NAMALWA (cell line): Measurements from ENCODE around the gene GLI1.
"Not testable (repeated sequence)": the region's sequence is repeated elsewhere in the genome, so short reads cannot be mapped to it uniquely, and the experiment has no call there.

ENCODE experiments used
- DNase-seq: peaks from one replicate; pipeline ENCODE4 v3.0.0-alpha.2; 2015; ENCODE audit warnings: low spot score

GLI1 gene

GRCh38 chr12:57476162-57476992 lies 16.8 kb downstream of the GLI1 start:
- no peak for DNase-seq

DNA sequence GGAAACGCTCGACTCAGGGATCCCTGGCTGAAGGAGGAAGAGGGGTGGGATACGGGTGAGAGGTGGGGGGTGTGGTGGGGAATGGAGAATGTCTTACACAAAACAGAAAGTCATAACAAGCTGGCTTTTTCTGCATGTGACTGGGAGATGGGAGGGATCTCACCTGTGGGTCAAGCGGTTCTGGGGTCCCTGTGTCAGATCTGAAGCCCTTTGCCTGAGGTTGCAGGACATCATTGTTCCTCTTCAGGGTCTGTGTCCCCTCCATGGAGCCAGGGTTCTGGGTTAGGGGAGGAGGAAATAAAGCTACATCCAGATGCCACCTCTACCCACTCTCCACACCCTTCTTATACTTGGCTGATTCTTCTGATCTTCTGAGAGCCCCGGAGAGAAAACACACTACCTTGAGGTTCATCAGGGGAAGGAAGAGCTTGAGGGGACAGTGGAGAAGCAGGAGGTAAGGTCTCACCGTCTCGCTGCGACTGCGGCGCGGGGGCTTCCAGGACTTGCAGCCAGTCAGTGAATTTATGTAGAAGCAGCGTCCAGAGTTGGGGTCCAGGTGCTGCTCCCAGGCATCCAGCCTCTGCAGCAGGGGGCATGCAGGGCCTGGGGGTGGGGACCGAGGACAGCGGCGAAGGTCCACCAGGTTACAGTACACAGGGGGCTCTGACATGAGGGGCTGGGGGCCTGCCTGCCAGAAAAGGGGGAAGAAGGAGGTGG lies 17.6 kb downstream of the GLI1 start:
- DNase-seq: peak; percentile 50

DNA sequence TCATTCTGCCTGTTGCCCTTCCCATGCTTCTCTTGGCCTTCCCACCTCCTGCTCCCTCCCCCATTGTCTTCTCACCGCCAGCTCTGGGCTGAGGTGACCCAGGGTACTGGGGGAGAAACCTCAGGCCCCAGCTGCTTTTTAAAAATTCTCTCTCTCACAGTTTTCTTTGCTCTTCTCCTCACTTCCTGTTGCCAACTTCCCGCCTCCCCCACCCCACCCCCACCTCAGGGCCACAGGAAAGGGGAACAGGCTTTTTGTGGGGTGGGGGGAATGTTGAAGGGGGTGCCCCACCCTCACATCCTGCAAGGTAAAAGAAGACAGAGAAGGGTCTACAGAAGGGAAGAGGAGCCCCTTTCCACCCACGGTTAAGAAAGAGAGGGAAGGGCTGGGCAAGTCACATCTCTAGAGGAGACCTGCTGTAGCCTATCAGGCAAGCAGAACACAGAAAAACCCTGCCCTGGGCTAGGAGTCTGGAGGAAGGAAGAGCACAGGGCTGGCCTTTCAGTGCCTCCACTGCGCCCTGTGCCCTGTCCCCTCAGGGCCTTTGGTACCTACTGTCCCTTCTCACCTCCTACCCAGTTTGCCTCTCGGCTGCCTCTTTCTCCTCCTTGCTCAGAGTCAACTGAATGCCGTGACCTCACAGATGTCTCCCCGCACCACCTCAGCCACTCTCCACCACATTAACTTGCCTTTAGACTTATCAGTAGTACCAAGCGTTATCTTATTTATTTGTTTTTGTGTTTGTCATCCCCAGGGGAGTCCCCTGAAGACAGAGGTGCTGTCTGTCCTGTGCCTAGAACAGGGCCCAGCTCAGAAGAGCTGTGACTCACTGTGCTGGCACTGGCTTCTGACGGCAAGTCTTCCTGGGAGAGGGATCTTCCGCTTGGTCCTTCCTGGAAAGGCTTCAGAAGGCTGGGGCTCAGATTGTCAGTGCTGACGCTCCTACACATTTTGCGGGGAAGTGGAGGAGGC lies 18.4 kb downstream of the GLI1 start:
- DNase-seq: peak; percentile 67

DNA sequence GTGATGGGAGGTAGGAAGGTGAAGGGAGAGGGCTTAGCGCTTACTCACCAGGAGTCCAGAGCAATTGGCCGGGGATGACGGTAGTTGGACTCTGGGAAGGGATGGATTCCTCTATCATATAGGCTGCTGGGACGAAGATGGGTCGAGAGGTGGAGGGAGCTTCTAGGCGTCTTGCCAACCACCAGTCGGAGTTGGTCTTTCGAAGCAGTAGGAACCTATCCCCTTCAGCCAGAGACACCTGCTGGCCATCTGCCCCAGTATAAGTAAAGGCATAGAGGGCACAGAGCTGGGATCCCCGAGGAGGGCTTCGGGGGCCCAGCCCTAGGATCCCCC lies 19.4 kb downstream of the GLI1 start:
- DNase-seq: no peak

DNA sequence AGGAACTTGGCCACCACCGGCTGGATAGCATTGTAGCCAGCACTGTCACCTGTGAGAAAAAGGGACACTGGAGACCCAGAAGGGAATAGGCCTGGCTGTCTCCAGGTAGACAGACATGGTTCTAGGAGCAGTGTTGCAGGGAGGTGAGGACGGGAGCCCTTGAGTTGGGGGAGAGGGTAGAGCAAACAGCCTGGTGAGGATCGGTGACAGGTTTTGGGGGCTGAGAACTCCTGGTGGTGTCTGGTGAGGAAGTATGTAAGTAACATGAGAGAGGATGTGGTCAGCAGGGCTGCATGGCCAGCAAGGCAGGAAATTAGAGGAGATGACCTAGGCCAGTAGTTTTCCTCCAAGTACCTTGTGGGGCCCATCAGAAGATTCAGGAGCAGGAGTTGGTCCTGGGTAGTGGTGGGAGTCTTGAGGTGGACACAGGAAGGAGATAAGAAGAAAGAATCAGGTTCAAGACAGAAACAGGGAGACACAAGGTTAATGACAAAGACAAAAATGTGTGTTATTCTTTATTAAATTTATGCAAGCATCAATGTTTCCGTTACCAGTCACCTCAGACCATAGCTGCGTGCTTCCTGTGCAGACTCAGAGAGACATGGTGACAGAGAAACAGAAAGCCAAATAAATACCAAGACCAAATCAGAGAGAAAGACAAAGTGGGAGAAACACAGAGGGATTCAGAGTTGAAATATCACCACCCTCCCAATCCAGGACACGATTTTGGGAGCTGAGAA lies 20.0 kb downstream of the GLI1 start, which contains the start of gene ARHGAP9:
Gene ARHGAP9, minus strand, starts transcription at position 491 of the 740 bp plus-strand sequence. Its CDS starts 460 bp downstream, at position 31.
- peak; percentile 80 for DNase-seq

- DNase-seq: no peak
Observed at GRCh38 chr12:57481671-57482070, 22.1 kb downstream of the GLI1 start.

- no peak for DNase-seq
Observed at GRCh38 chr12:57483466-57483865, 23.9 kb downstream of the GLI1 start.

DNA sequence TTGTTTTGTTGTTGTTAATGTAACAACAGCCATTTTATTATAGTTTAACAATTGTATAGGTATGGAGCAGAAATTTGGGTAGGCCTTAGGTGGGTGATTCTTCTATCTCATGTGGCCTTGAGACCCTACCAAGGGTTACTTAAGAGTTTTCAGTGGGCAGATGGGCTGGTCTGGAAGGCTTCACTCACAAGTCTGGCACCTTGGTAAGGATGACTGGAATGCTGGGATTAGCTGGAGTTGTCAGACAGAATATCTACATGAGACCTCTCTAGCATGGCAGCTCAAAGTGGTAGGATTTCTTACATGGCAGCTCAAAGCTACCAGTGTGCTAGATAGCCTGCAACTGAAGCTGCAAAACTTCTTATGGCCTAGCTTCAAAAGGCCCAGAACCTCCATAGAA lies 26.1 kb downstream of the GLI1 start:
- DNase-seq: no peak

DNA sequence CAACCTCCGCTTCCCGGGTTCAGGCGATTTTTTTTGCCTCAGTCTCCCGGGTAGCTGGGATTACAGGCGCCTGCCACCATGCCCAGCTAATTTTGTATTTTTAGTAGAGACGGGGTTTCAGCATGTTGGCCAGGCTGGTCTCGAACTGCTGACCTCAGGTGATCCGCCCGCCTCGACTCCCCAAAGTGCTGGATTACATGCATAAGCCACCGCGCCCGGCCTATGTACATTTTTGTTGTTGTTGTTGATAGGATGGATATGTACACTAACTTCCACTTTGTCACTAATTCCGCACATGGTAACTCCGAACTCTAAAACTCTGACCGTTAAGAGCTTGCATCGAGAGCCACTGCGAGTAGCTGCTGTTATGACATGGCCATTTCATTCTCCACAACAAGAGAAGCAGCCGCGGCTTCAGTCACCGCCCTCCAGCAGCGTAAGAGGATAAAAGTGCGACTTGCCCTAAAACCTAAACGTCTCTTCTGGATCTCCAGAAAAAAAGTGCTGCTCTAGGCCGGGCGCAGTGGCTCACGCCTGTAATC lies 27.5 kb downstream of the GLI1 start:
- DNase-seq: no peak

DNA sequence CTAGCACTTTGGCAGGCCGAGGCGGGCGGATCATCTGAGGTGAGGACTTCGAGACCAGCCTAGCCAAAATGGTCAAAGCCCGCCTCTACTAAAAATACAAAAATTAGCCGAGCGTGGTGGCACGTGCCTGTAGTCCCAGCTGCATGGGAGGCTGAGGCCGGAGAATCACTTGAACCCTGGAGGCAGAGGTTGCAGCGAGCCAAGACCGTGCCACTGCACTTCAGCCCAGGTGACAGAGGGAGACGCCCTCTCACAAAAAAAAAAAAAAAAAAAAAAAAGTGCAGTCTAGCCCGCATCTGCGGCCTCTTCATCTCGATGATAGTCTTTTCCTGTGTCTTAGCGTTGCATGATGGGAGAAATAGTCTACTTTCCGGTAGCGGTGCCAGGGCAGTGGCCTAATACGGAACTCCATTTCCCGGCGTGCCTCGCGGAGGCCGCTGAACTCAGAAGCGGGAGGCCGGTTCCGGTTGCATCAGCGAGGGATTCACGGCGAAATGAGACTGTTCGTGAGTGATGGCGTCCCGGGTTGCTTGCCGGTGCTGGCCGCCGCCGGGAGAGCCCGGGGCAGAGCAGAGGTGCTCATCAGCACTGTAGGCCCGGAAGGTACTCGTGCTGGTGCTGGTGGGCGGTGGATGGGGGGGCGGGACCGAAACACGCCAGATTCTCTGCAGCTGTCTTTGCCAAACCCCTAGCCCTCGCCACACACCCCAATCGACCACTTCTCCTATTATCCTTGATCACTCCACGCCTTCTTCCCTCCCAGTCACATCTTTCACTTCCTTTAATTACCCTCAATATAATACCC lies 28.2 kb downstream of the GLI1 start, which contains the start of gene MARS1:
Gene MARS1, plus strand, starts transcription at position 472 of the 805 bp plus-strand sequence. Its CDS starts 23 bp downstream, at position 495.
- peak; percentile 98 for DNase-seq

DNA sequence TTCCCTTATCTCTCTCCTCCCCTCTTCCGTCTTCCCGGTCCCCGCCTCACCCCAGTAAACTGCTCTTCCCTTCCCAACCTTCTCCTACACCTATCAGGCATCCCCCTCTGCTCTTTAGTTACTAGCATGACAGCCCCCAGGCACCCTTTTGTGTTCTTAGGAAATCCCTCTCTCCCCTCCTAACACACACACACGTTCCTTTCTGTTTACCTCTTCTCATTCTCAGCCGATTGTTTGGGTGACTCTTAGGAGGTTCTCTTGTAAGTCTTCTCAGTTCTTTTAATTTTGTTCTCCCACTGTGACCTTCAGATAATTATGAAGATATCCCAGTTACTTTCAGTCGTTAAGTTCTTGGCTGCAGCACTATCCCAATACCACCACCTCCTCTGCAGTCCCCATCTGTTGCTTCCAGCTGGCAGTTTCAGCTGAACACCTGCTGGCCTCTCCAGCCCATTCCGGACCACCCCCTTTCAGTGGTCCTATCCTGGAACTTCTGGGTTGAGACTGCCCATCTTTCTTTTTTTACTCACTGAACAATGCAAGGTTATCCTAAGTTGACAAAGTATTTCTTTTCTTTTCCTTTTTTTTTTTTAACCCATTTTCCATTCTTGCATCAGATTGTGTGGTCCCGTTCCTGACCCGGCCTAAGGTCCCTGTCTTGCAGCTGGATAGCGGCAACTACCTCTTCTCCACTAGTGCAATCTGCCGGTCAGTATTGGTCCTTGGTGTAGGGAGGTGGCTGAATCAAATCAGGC lies 29.0 kb downstream of the GLI1 start:
- DNase-seq: peak; percentile 43

DNA sequence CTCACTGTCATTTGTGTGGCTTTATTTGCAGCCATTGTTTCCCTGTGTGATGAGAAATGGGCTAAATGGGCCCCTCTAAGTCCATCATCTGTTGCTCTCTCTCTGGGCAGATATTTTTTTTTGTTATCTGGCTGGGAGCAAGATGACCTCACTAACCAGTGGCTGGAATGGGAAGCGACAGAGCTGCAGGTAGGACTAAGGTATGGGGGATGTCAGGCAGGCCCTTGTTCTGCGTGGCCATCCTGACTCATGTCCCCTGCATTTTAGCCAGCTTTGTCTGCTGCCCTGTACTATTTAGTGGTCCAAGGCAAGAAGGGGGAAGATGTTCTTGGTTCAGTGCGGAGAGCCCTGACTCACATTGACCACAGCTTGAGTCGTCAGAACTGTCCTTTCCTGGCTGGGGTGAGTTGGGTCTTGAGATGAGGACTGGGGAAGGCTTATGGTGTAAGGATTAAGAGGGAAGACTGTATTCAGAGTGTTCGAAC lies 29.6 kb downstream of the GLI1 start:
- DNase-seq: no peak

GRCh38 chr12:57490126-57490525 lies 30.5 kb downstream of the GLI1 start:
- DNase-seq: no peak

- DNase-seq: peak; percentile 66
Observed at GRCh38 chr12:57491393-57492280, 32.1 kb downstream of the GLI1 start.

DNA sequence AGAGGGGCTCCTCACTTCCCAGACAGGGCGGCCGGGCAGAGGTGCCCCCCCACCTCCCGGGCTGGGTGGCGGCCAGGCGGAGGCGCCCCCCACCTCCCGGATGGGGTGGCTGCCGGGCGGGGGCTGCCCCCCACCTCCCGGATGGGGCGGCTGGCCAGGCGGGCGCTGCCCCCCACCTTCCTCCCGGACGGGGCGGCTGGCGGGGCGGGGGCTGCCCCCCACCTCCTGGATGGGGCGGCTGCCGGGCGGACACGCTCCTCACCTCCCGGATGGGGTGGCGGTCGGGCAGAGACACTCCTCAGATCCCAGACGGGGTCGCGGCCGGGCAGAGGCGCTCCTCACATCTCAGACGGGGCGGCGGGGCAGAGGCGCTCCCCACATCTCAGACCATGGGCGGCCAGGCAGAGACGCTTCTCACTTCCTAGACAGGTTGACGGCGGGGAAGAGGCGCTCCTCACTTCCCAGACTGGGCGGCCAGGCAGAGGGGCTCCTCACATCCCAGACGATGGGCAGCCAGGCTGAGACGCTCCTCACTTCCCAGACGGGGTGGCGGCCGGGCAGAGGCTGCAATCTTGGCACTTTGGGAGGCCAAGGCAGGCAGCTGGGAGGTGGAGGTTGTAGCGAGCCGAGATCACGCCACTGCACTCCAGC lies 35.6 kb downstream of the GLI1 start:
- DNase-seq: not testable (repeated sequence)

DNA sequence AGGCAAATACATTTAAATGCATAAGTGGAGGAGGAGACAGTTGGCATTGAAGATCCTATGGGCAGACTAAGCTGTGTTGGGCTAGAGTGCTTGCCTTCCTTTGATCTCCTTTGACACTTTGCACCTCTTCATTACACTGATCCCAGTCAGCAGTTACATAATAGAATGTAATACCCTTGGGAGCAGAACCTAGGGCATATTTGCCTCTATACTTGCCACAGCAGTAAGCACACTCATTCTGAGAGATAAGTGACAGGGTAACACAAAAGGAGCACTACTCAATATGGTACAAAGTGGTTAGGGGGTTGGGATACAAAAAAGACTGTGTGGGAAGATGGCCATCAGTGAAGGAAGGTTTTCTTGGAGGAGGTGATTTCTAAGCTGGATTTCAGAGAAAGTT lies 37.2 kb downstream of the GLI1 start:
- DNase-seq: no peak

- DNase-seq: no peak
Observed at GRCh38 chr12:57497223-57498131, 37.9 kb downstream of the GLI1 start.
